ENCODE results near the gene MYO1F.
"Not testable (repeated sequence)": the region's sequence is repeated elsewhere in the genome, so short reads cannot be mapped to it uniquely, and the experiment has no call there.

MYO1F gene

GRCh38 chr19:8577247-8577646 is at the start of gene MYO1F:
MYO1F (minus strand) TSS chr19:8577442; CDS start chr19:8577309, 133 bp downstream.
- DNase-seq, result peak; percentile 34

- no peak for DNase-seq
Observed at GRCh38 chr19:8626842-8627241, 49.6 kb upstream of the MYO1F start.

GRCh38 chr19:8622886-8623285 is 45.6 kb upstream of the MYO1F start:
- not testable (repeated sequence) for DNase-seq

- DNase-seq, result no peak
Observed at GRCh38 chr19:8618751-8619150, 41.5 kb upstream of the MYO1F start.

- DNase-seq, result no peak
Observed at GRCh38 chr19:8617984-8618383, 40.7 kb upstream of the MYO1F start.

- DNase-seq, result not testable (repeated sequence)
Observed at GRCh38 chr19:8617325-8617724, 40.1 kb upstream of the MYO1F start.

GRCh38 chr19:8616861-8617260 is 39.6 kb upstream of the MYO1F start:
- no peak for DNase-seq

GRCh38 chr19:8615813-8616596 is 38.8 kb upstream of the MYO1F start:
- peak; percentile 12 for DNase-seq

GRCh38 chr19:8615024-8615423 is 37.8 kb upstream of the MYO1F start:
- DNase-seq, result no peak

- DNase-seq, result no peak
Observed at GRCh38 chr19:8614455-8614854, 37.2 kb upstream of the MYO1F start.

- DNase-seq, result no peak
Observed at GRCh38 chr19:8612807-8613171, 35.5 kb upstream of the MYO1F start.

- no peak for DNase-seq
Observed at GRCh38 chr19:8611877-8612806, 34.9 kb upstream of the MYO1F start.

- no peak for DNase-seq
Observed at GRCh38 chr19:8611391-8611876, 34.2 kb upstream of the MYO1F start.

GRCh38 chr19:8610936-8611300 is 33.7 kb upstream of the MYO1F start:
- DNase-seq, result no peak

- no peak for DNase-seq
Observed at GRCh38 chr19:8610041-8610935, 33.0 kb upstream of the MYO1F start, which contains the start of gene ADAMTS10. ADAMTS10 (minus strand) TSS chr19:8610715; CDS start chr19:8605710, 5,005 bp downstream.

GRCh38 chr19:8609279-8610040 is 32.2 kb upstream of the MYO1F start:
- DNase-seq, result no peak

GRCh38 chr19:8608941-8609278 is 31.7 kb upstream of the MYO1F start:
- no peak for DNase-seq

GRCh38 chr19:8607386-8607785 is 30.1 kb upstream of the MYO1F start:
- no peak for DNase-seq

GRCh38 chr19:8605514-8605913 is 28.3 kb upstream of the MYO1F start:
- DNase-seq, result no peak

GRCh38 chr19:8601796-8602195 is 24.6 kb upstream of the MYO1F start:
- no peak for DNase-seq

GRCh38 chr19:8600816-8601215 is 23.6 kb upstream of the MYO1F start:
- no peak for DNase-seq

GRCh38 chr19:8600064-8600463 is 22.8 kb upstream of the MYO1F start:
- no peak for DNase-seq

Measured in NK-92 treated with Interleukin-12 subunit alpha and Interleukin-12 subunit beta, amount 100 ng/mL, for 24 hours (cell line).